Hepatocyte (in vitro differentiated cells): ENCODE results near the gene POU6F2. TPM values are rescaled to one million over a fixed set of nuclear protein-coding genes. Genes with fewer than 3 reads are reported as not detected.

Source experiments
- DNase-seq: peaks from one replicate; pipeline ENCODE4 v3.0.0-alpha.2; 2016; ENCODE audit warnings: low spot score
- H2AFZ ChIP-seq: fragments of 200-600 bp; sonication (generic); 2 replicates; pipeline ENCODE4 v1.6.0; 2016; ENCODE audit warnings: antibody characterized with exemption, mild to moderate bottlenecking
- H3K27ac ChIP-seq: fragments of 200-600 bp; sonication (generic); 2 replicates; pipeline ENCODE4 v1.5.1; 2016; ENCODE audit warnings: mild to moderate bottlenecking
- H3K27me3 ChIP-seq: fragments of 200-600 bp; sonication (generic); 2 replicates; pipeline ENCODE4 v1.6.1; 2016
- H3K36me3 ChIP-seq: fragments of 200-600 bp; sonication (generic); replicated peaks from 2 replicates; pipeline ENCODE4 v1.5.1; 2016; ENCODE audit warnings: low read depth; ENCODE audit not compliant: insufficient read depth
- H3K4me1 ChIP-seq: fragments of 200-600 bp; sonication (generic); 2 replicates; pipeline ENCODE4 v1.5.1; 2016; ENCODE audit warnings: mild to moderate bottlenecking, moderate library complexity; ENCODE audit not compliant: insufficient read depth
- H3K4me2 ChIP-seq: fragments of 200-600 bp; sonication (generic); 2 replicates; pipeline ENCODE4 v1.6.0; 2016
- H3K4me3 ChIP-seq: fragments of 200-600 bp; sonication (generic); 2 replicates; pipeline ENCODE4 v1.5.1; 2016; ENCODE audit warnings: mild to moderate bottlenecking
- H3K79me2 ChIP-seq: fragments of 200-600 bp; sonication (generic); 2 replicates; pipeline ENCODE4 v1.6.0; 2017; ENCODE audit warnings: mild to moderate bottlenecking
- H3K9me2 ChIP-seq: fragments of 200-600 bp; sonication (generic); replicated peaks from 2 replicates; pipeline ENCODE4 v1.6.0; 2017; ENCODE audit warnings: mild to moderate bottlenecking; ENCODE audit not compliant: insufficient read depth
- H3K9me3 ChIP-seq: fragments of 200-600 bp; sonication (generic); 2 replicates; pipeline ENCODE4 v1.5.1; 2016; ENCODE audit warnings: low read depth, mild to moderate bottlenecking
- H4K20me1 ChIP-seq: fragments of 200-600 bp; sonication (generic); 2 replicates; pipeline ENCODE4 v1.6.0; 2016; ENCODE audit warnings: mild to moderate bottlenecking; ENCODE audit not compliant: insufficient read depth, poor library complexity, severe bottlenecking
- EZH2 ChIP-seq: fragments of 200-600 bp; sonication (generic); IDR thresholded peaks from 2 replicates; pipeline ENCODE4 v1.6.1; 2016; ENCODE audit warnings: antibody characterized with exemption, mild to moderate bottlenecking, borderline replicate concordance
- EZH2phosphoT487 ChIP-seq: fragments of 200-600 bp; sonication (generic); IDR thresholded peaks from one replicate; pipeline ENCODE4 v1.6.1; 2018; ENCODE audit warnings: antibody characterized with exemption, mild to moderate bottlenecking, low read depth, moderate library complexity; ENCODE audit not compliant: unreplicated experiment, severe bottlenecking
- WGBS: methylation state at CpG from one replicate; pipeline ENCODE4 v1.1.6; 2016; ENCODE audit warnings: low lambda C conversion rate; ENCODE audit errors: missing lambda C conversion rate; 5-methylcytosine and 5-hydroxymethylcytosine counted together
- polyA plus RNA-seq: library from polyadenylated mRNA; unstranded; fragments of >200 nt; fragmentation: Nextera tagmentation; extraction: Ambion mirVana; gene quantifications from 2 replicates; pipeline ENCODE4 v1.2.1, GENCODE V29; 2016
- total RNA-seq: library from RNA; depleted of rRNA; stranded (reverse); fragments of >200 nt; gene quantifications from 2 replicates; pipeline ENCODE4 v1.2.3, GENCODE V29; 2014
- TF ChIP-seq, protein P1 (sequence below): fragments of 200-600 bp; sonication (generic); IDR thresholded peaks from 2 replicates; pipeline ENCODE4 v1.5.1; 2016; ENCODE audit warnings: antibody characterized with exemption, mild to moderate bottlenecking; ENCODE audit not compliant: poor library complexity

POU6F2 gene
- total and polyA plus RNA-seq, 2 experiments from 2014 or later = 0.67 to 1.4 TPM

DNA sequence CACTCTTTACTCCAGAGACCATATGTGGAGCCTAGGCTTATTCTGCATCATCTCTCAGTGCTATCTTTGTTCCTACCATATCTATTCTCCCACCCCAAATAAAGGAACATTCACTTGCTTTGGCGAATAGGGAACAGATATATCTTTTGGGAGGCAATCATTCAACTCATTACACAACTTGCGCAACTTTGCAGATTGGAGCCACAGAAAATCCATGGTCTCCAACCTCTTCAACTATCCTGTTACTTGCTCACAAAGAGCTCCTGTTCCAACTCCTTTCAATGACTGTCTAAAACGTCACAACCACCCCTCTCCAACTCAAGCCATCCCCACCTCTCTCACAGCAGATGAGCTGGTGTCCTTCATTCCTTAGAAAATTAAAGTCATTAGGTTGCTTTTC, 203.7 kb downstream of the POU6F2 start:
- WGBS = 87% methylated on average over 3 of the region's 3 CpGs
- Histone ChIP-seq H3K79me2 (no peaks in the 10 kb centered on the region), H3K9me3 (no peaks in the 10 kb centered on the region), H3K27me3 (no peaks in the 10 kb centered on the region), H3K36me3 (no peaks in the 10 kb centered on the region), H3K27ac (no peak overlapping the region), H3K4me3 (no peak overlapping the region), H3K9me2 (no peaks in the 10 kb centered on the region), H4K20me1 (no peaks in the 10 kb centered on the region), H3K4me1 (no peaks in the 10 kb centered on the region), H3K4me2 (no peak overlapping the region), H2AFZ (no peak overlapping the region)
- TF ChIP-seq EZH2 (no peak), EZH2phosphoT487 (no peak)
- TF ChIP-seq, protein P1, sequence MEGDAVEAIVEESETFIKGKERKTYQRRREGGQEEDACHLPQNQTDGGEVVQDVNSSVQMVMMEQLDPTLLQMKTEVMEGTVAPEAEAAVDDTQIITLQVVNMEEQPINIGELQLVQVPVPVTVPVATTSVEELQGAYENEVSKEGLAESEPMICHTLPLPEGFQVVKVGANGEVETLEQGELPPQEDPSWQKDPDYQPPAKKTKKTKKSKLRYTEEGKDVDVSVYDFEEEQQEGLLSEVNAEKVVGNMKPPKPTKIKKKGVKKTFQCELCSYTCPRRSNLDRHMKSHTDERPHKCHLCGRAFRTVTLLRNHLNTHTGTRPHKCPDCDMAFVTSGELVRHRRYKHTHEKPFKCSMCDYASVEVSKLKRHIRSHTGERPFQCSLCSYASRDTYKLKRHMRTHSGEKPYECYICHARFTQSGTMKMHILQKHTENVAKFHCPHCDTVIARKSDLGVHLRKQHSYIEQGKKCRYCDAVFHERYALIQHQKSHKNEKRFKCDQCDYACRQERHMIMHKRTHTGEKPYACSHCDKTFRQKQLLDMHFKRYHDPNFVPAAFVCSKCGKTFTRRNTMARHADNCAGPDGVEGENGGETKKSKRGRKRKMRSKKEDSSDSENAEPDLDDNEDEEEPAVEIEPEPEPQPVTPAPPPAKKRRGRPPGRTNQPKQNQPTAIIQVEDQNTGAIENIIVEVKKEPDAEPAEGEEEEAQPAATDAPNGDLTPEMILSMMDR = no peak
- no peak for DNase-seq

GRCh38 chr7:39183796-39184195, 206.1 kb downstream of the POU6F2 start:
- Histone ChIP-seq H3K9me3 (no peaks in the 10 kb centered on the region), H3K4me2 (no peak overlapping the region), H3K4me3 (no peak overlapping the region), H3K79me2 (no peaks in the 10 kb centered on the region), H2AFZ (no peak overlapping the region), H3K27ac (no peak overlapping the region), H3K27me3 (no peaks in the 10 kb centered on the region), H4K20me1 (no peaks in the 10 kb centered on the region), H3K36me3 (no peaks in the 10 kb centered on the region), H3K4me1 (no peaks in the 10 kb centered on the region), H3K9me2 (no peaks in the 10 kb centered on the region)
- TF ChIP-seq EZH2phosphoT487 (no peak), EZH2 (no peak)
- TF ChIP-seq, protein P1 = no peak
- 92% methylated on average over 2 of the region's 2 CpGs for WGBS
- DNase-seq = no peak

DNA sequence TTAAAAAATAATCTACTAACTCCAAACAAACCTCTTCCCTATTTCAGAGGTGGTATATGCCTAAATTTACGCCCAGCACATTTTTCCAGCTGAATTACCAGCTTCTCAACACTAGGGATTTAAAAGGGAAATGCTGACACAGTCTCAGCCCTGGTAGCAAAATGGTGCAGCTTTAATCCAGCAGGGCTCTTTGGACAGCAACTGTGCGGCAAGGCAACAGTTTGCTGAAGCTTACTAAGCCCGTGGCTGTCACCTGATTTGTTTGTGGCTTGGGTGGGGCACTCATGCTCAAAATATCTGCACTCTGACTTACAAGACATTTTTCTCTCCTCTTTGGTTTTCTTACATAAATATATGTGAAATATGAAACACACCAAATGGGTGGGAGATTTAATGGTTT, 206.7 kb downstream of the POU6F2 start:
- Histone ChIP-seq H3K4me3 (no peak overlapping the region), H3K36me3 (no peaks in the 10 kb centered on the region), H3K9me2 (no peaks in the 10 kb centered on the region), H3K27ac (no peak overlapping the region), H3K27me3 (no peaks in the 10 kb centered on the region), H3K79me2 (no peaks in the 10 kb centered on the region), H3K9me3 (no peaks in the 10 kb centered on the region), H3K4me1 (no peaks in the 10 kb centered on the region), H4K20me1 (no peaks in the 10 kb centered on the region), H3K4me2 (no peak overlapping the region), H2AFZ (no peak overlapping the region)
- no peak for TF ChIP-seq EZH2phosphoT487
- WGBS = 68% methylated on average over 3 of the region's 3 CpGs
- DNase-seq = peak; percentile 32

- H3K27me3 ChIP-seq = no peaks in the 10 kb centered on the region
- H3K9me2 ChIP-seq = no peaks in the 10 kb centered on the region
- no peak overlapping the region for H3K4me2 ChIP-seq
- H3K4me3 ChIP-seq = no peak overlapping the region
- WGBS = 78% methylated on average over 2 of the region's 2 CpGs
- no peak overlapping the region for H2AFZ ChIP-seq
- no peaks in the 10 kb centered on the region for H3K4me1 ChIP-seq
- no peak for DNase-seq
- H3K36me3 ChIP-seq = no peaks in the 10 kb centered on the region
- H4K20me1 ChIP-seq = no peaks in the 10 kb centered on the region
- no peak overlapping the region for H3K27ac ChIP-seq
- H3K9me3 ChIP-seq = no peaks in the 10 kb centered on the region
- H3K79me2 ChIP-seq = no peaks in the 10 kb centered on the region
- TF ChIP-seq EZH2 (no peak), EZH2phosphoT487 (no peak)
- TF ChIP-seq, protein P1 = no peak
Observed at GRCh38 chr7:39186131-39186530, 208.4 kb downstream of the POU6F2 start.
